22Rv1 (cell line): ENCODE results near the gene GABRG3.

ENCODE experiments used
- ZFX ChIP-seq: fragments of 450-650 bp; IDR thresholded peaks from 2 replicates; pipeline ENCODE4 v1.6.1; 2017; ENCODE audit warnings: antibody characterized with exemption, borderline replicate concordance
- TF ChIP-seq, protein P1 (sequence below): fragments of 450-650 bp; IDR thresholded peaks from 2 replicates; pipeline ENCODE4 v1.5.1; 2017; ENCODE audit warnings: mild to moderate bottlenecking

DNA sequence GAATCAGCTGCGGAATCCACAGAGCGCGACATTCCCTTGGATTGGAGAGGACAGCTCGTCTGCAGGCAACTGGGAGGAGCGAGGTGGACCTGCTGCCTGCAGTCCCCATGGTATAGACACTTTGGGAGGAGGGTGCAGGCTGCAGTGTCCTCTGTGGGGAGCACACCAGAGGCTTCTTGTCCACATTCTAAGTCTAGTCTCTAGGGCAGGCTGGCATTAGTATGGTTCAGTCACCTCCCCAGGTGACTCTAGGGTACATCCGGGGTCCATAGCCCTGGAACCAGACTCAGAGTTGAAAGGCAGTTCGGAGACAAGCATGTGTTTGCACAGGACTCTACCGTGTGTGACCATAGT is 118.2 kb downstream of the GABRG3 start:
- TF ChIP-seq, protein P1, sequence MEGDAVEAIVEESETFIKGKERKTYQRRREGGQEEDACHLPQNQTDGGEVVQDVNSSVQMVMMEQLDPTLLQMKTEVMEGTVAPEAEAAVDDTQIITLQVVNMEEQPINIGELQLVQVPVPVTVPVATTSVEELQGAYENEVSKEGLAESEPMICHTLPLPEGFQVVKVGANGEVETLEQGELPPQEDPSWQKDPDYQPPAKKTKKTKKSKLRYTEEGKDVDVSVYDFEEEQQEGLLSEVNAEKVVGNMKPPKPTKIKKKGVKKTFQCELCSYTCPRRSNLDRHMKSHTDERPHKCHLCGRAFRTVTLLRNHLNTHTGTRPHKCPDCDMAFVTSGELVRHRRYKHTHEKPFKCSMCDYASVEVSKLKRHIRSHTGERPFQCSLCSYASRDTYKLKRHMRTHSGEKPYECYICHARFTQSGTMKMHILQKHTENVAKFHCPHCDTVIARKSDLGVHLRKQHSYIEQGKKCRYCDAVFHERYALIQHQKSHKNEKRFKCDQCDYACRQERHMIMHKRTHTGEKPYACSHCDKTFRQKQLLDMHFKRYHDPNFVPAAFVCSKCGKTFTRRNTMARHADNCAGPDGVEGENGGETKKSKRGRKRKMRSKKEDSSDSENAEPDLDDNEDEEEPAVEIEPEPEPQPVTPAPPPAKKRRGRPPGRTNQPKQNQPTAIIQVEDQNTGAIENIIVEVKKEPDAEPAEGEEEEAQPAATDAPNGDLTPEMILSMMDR = no peak
- no peak for TF ChIP-seq ZFX
